HepG2 (cell line): ENCODE results near the gene ZBTB46. TPM values are rescaled to one million over a fixed set of nuclear protein-coding genes. Genes with fewer than 3 reads are reported as not detected.

ENCODE experiments used
- AGO1 ChIP-seq: fragments of 200-400 bp; formaldehyde crosslinking; IDR thresholded peaks from 2 replicates; pipeline ENCODE4 v1.6.1; 2017; ENCODE audit warnings: mild to moderate bottlenecking, low read depth, low read length, moderate library complexity; ENCODE audit not compliant: poor library complexity, severe bottlenecking
- ARID3A ChIP-seq: IDR thresholded peaks from 2 replicates; pipeline ENCODE4 v1.6.1; 2012; ENCODE audit warnings: low read depth, low read length, improper control_type of control experiment
- ATRX ChIP-seq: sonication (generic); formaldehyde crosslinking; IDR thresholded peaks from 2 replicates; pipeline ENCODE4 v1.4.0; 2020; ENCODE audit warnings: missing genetic modification reagents, borderline replicate concordance
- FOXO4 ChIP-seq: sonication (generic); formaldehyde crosslinking; conservative IDR thresholded peaks from 2 replicates; pipeline ENCODE4 v1.8.1; 2023; ENCODE audit warnings: missing genetic modification reagents
- GLMP ChIP-seq: sonication (generic); formaldehyde crosslinking; IDR thresholded peaks from 2 replicates; pipeline ENCODE4 v1.9.0; 2021; ENCODE audit warnings: missing genetic modification reagents, mild to moderate bottlenecking, borderline replicate concordance
- HHEX ChIP-seq: IDR thresholded peaks from 2 replicates; pipeline ENCODE4 v1.6.1; 2016; ENCODE audit warnings: control low read depth
- HIVEP1 ChIP-seq: sonication (generic); formaldehyde crosslinking; IDR thresholded peaks from 2 replicates; pipeline ENCODE4 v1.4.0; 2020; ENCODE audit warnings: mild to moderate bottlenecking, missing genetic modification reagents
- KDM5A ChIP-seq: fragments of 200-600 bp; sonication (generic); IDR thresholded peaks from 2 replicates; pipeline ENCODE4 v1.7.0; 2018; ENCODE audit warnings: antibody characterized with exemption, mild to moderate bottlenecking, low read length, borderline replicate concordance
- NFATC3 ChIP-seq: sonication (generic); formaldehyde crosslinking; IDR thresholded peaks from 2 replicates; pipeline ENCODE4 v1.5.1; 2020; ENCODE audit warnings: mild to moderate bottlenecking, missing genetic modification reagents
- NFE2 ChIP-seq: sonication (generic); formaldehyde crosslinking; IDR thresholded peaks from 2 replicates; pipeline ENCODE4 v1.4.0; 2020; ENCODE audit warnings: missing genetic modification reagents
- NR1H2 ChIP-seq: sonication (generic); formaldehyde crosslinking; IDR thresholded peaks from 2 replicates; pipeline ENCODE4 v1.8.1; 2022; ENCODE audit warnings: low read depth, missing genetic modification reagents, borderline replicate concordance
- SIN3A ChIP-seq: IDR thresholded peaks from 2 replicates; pipeline ENCODE4 v1.6.1; 2011; ENCODE audit warnings: low read depth, mild to moderate bottlenecking, control low read depth, low read length, borderline replicate concordance
- TARDBP ChIP-seq: sonication (generic); formaldehyde crosslinking; IDR thresholded peaks from 2 replicates; pipeline ENCODE4 v1.8.0; 2022; ENCODE audit warnings: mild to moderate bottlenecking, missing genetic modification reagents
- TEF ChIP-seq: sonication (generic); formaldehyde crosslinking; IDR thresholded peaks from 2 replicates; pipeline ENCODE4 v1.5.0; 2020; ENCODE audit warnings: missing genetic modification reagents
- TRAFD1 ChIP-seq: sonication (generic); formaldehyde crosslinking; IDR thresholded peaks from 2 replicates; pipeline ENCODE4 v1.5.1; 2020; ENCODE audit warnings: missing genetic modification reagents, mild to moderate bottlenecking, borderline replicate concordance
- ZBTB1 ChIP-seq: sonication (generic); formaldehyde crosslinking; IDR thresholded peaks from 2 replicates; pipeline ENCODE4 v1.4.0; 2020; ENCODE audit warnings: missing genetic modification reagents, borderline replicate concordance
- ZBTB26 ChIP-seq: IDR thresholded peaks from 2 replicates; pipeline ENCODE4 v1.6.1; 2016; ENCODE audit warnings: missing compliant biosample characterization, missing genetic modification reagents, borderline replicate concordance
- ZFY ChIP-seq: sonication (generic); formaldehyde crosslinking; IDR thresholded peaks from 2 replicates; pipeline ENCODE4 v1.4.0; 2020; ENCODE audit warnings: missing genetic modification reagents
- ZNF780A ChIP-seq: sonication (generic); formaldehyde crosslinking; IDR thresholded peaks from 2 replicates; pipeline ENCODE4 v1.8.0; 2022; ENCODE audit warnings: mild to moderate bottlenecking, missing genetic modification reagents, moderate library complexity
- ZSCAN25 ChIP-seq: sonication (generic); formaldehyde crosslinking; IDR thresholded peaks from 2 replicates; pipeline ENCODE4 v1.8.0; 2022; ENCODE audit warnings: mild to moderate bottlenecking, missing genetic modification reagents
- polyA plus RNA-seq, 8 experiments: library from polyadenylated mRNA; depleted of rRNA in 3 of 8; stranded (reverse) in 7 of 8; unstranded in 1 of 8; fragments of >200 nt; fragmentation: Illumina TruSeq in 4 of 8; extraction: Trizol in 4 of 8; gene quantifications; 2 replicates each; pipeline versions ENCODE4 v1.2.1 to v1.2.3, GENCODE V29; 2011 to 2016; ENCODE audit warnings: low read depth in 4 of 8, missing spikeins in 1 of 8, mixed read lengths in 1 of 8; ENCODE audit not compliant: insufficient read depth in 1 of 8
- total RNA-seq, 5 experiments: library from RNA; depleted of rRNA; stranded (reverse); fragments of >200 nt; fragmentation: Illumina TruSeq; extraction: Trizol; gene quantifications; 2 replicates each; pipeline ENCODE4 v1.2.3, GENCODE V29; 2016; ENCODE audit warnings: low read depth in 1 of 5

The ZBTB46 gene
- total and polyA plus RNA-seq, 2 of the 13 experiments (the other 11 are each of a cell fraction or from before 2014, with no cell fraction given) = 1.6 to 13.5 TPM

GRCh38 chr20:63734111-63734945 lies 96.7 kb downstream of the ZBTB46 start (continued):
- TF ChIP-seq SIN3A (no peak), NFE2 (CRISPR knock-in tag) (no peak), TRAFD1 (CRISPR knock-in tag) (no peak), HIVEP1 (CRISPR knock-in tag) (no peak), TEF (CRISPR knock-in tag) (no peak), NR1H2 (no peak), ZBTB26 (CRISPR knock-in tag) (no peak), ARID3A (no peak), TARDBP (CRISPR knock-in tag) (0 out of 2 replicates have a peak, but pooled peaks have one; percentile 20), ZNF780A (no peak), AGO1 (no peak), FOXO4 (CRISPR knock-in tag) (no peak), ZFY (CRISPR knock-in tag) (peak; percentile 2; the same call in 1 of the 2 replicates), ATRX (no peak), HHEX (CRISPR knock-in tag) (0 out of 2 replicates have a peak, but pooled peaks have one; percentile 24), ZSCAN25 (CRISPR knock-in tag) (peak; percentile 90), GLMP (CRISPR knock-in tag) (no peak), KDM5A (no peak), NFATC3 (CRISPR knock-in tag) (no peak), ZBTB1 (CRISPR knock-in tag) (no peak)
